ENCODE data around the gene CRABP2. TPM values are rescaled to one million over a fixed set of nuclear protein-coding genes. Genes with fewer than 3 reads are reported as not detected.

The CRABP2 gene
- total RNA-seq, 2 experiments from 2014 or later, result 0.68 to 0.80 TPM

DNA sequence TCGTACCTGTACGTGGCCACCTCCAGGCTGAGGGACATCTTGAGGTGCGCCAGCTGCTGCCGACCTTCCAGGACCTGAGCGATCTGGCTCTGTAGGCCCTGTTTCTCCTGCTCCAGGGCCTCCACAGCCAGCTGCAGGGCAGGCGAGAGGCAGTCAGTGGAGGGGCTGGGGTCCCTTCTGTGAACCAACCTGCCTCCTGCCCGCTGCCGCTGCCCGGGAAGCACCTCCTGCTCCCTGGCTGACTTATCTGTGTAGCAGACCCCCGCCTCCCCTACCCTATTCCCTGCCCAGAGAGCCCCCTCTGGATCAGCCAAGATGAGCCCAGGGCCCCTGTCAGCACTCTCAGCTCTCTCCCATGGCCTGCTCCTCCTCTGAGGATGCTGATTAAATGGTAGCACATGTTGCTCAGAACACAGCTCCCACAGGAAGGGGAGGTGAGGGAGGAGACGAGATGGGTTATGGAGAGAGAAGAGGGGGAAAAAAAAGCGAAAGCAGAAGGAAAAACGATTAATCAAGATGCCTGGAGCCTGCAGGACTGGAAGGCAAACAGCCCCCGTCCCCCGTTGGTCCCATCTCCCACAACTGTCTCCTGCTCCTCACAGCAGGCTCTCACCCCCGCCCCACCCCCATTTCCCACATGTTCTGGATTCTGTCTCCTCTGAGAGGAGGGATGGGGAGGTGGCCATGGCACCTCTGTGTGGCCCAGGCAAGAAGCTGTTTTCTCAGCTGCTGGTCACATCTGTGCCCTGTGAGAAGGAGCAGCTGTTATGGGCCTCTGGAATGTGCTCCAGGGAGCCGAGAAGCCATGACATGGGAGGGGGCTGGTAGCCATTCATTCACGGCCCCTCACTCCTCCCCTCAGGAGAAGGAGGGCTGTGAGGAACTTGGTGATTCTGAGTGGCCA lies 29.9 kb downstream of the CRABP2 start:
- ATAC-seq (ENCODE audit: low read depth) (no peak), DNase-seq (no peak)
- Mint-ChIP-seq H3K4me1 (peaks cover 6% of the 10 kb centered on the region), H3K9me3 (no peaks in the 10 kb centered on the region), H3K36me3 (no peaks in the 10 kb centered on the region), H3K27me3 (peaks cover 72% of the 10 kb centered on the region), H3K4me3 (no peak overlapping the region), H3K27ac (no peak overlapping the region)
- POLR2A ChIA-PET, result interaction anchor here (1.0 to 1.3 kb wide), 2 partner anchors 31 to 51 kb away, joined by 3 read pairs; no protein-coding TSS in a partner anchor

DNA sequence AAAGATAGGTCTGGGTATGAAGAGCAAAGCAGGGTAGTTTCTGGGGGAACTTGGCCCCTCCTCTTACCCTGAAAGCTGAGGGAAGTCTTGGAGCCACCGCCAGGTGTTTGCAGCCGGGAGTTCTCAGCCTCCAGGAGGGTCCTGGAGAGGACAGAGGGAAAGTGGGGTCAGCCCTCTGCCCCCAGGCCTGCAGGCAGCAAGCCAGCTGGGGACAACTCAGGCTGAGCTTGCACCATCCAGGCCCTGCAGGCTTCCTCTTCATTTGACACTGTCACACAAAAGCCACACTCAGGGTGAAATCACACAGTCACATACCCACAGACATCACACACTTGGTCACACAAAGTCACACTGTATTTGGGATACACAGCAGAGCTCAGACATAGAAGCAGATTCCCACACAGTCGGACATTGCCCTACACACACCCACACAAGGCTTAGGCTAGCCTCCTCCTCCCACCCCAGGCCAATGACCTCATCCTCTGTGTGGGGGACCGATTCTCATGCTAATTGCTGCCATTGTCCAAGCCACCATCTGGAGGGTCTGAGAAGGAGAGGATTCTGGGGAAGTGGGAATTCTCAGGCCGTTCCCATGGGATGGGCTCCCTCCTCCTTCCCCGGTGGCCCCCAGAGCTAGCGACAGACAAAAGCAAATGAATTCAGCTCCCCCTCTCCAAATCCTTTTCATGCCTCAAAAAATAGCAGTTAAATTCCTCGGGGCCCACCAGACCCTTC lies 31.8 kb downstream of the CRABP2 start:
- DNase-seq (no peak), ATAC-seq (ENCODE audit: low read depth) (no peak)
- Mint-ChIP-seq H3K27me3 (peaks cover 54% of the 10 kb centered on the region), H3K4me3 (no peak overlapping the region), H3K27ac (no peak overlapping the region), H3K4me1 (peaks cover 6% of the 10 kb centered on the region), H3K9me3 (no peaks in the 10 kb centered on the region), H3K36me3 (no peaks in the 10 kb centered on the region)
- POLR2A ChIA-PET, result no interaction called here

DNA sequence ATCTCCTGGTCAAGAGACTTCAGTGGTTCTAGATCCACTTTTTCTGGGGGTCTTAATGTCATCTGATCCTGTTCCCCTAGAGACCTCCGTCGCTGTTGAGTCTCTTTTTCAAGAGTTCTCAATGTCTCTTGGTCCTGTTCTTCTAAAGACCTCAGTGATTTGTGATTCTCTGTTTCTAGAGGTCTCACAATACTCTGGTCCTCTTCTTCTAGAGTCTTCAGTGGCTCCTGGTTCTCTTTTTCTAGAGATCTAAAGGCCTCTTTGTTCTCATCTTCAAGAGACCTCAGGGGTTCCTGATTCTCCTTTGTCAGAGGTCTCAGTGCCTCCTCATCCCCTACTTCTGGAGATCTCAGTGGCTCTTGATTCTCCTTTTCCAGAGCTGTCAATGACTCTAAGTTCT lies 33.6 kb downstream of the CRABP2 start:
- Mint-ChIP-seq H3K4me3 (no peak overlapping the region), H3K27ac (no peak overlapping the region), H3K9me3 (no peaks in the 10 kb centered on the region), H3K27me3 (peaks cover 42% of the 10 kb centered on the region), H3K36me3 (no peaks in the 10 kb centered on the region), H3K4me1 (no peaks in the 10 kb centered on the region)
- POLR2A ChIA-PET, result interaction anchor here (1.0 kb wide), 1 partner anchor 10 kb away, joined by 3 read pairs; no protein-coding TSS in a partner anchor
- ATAC-seq (ENCODE audit: low read depth), result no peak
- DNase-seq, result no peak

DNA sequence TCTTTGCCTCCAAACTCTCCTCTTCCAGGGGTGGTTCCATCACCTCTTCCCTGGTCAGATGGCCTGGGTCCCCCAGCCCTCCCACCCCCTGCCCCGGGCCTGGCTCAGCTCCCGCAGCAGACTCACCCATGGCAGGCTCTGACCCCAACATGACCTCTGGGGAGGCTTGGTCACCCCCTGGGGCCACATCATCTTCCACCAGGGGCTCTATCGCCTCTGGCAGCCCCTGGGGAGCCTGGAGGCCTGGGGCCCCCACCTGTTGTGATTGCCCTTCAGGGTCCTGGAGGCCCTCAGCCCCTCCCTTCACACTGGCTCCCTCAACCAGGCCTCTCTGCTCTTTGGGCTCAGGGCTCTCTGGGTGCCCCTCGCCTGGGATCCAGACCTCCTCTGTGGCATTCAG lies 34.6 kb downstream of the CRABP2 start:
- ATAC-seq (ENCODE audit: low read depth), result no peak
- POLR2A ChIA-PET, result no interaction called here
- no peaks in the 10 kb centered on the region for H3K4me1 Mint-ChIP-seq
- DNase-seq, result no peak
- no peaks in the 10 kb centered on the region for H3K9me3 Mint-ChIP-seq
- H3K36me3 Mint-ChIP-seq, result no peaks in the 10 kb centered on the region
- no peak overlapping the region for H3K27ac Mint-ChIP-seq
- no peak overlapping the region for H3K4me3 Mint-ChIP-seq
- H3K27me3 Mint-ChIP-seq, result peaks cover 41% of the 10 kb centered on the region

DNA sequence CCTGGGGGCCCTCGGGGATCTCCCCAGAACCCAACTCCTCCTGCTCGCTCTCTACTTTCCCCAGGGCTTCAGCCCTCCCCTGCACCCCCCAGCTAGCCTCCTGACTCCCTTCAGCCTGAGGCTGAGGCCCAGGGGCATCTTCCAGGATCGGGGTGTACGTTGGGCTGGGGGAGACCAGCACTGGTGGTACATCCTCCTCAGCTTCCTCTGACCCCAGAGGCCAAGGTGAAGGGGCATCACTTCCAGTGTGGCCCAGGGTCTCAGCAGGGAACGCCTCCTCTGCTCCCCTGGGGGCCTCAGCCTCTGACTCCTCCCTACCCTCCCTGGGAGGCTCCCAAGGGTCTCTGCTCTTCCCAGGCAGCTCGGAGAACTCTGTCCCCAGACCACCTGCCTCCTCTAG lies 35.0 kb downstream of the CRABP2 start:
- Mint-ChIP-seq H3K27me3 (peaks cover 41% of the 10 kb centered on the region), H3K4me1 (no peaks in the 10 kb centered on the region), H3K36me3 (no peaks in the 10 kb centered on the region), H3K4me3 (no peak overlapping the region), H3K27ac (no peak overlapping the region), H3K9me3 (no peaks in the 10 kb centered on the region)
- no peak for ATAC-seq (ENCODE audit: low read depth)
- DNase-seq, result no peak
- POLR2A ChIA-PET, result no interaction called here

DNA sequence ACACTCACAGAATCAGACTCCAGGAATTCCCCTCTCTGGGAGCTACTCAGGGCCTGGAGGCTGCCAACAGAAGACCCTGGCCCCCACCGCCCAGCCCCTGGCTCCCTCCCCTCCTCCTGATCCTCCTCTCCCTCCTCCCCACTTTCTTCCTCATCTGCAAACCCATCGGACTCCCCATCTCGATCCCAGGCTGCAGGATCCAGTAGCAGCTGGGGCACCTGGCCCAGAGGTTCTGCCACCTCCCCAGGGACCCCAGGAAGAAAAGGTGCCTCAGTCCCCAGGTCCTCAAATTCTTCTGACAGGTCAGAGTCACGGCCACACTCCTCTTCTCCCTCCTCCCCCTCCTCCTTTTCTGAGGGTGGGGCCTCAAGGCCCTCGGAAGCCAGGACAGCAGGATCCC lies 35.6 kb downstream of the CRABP2 start:
- POLR2A ChIA-PET, result no interaction called here
- Mint-ChIP-seq H3K4me3 (no peak overlapping the region), H3K27ac (no peak overlapping the region), H3K4me1 (no peaks in the 10 kb centered on the region), H3K36me3 (no peaks in the 10 kb centered on the region), H3K9me3 (no peaks in the 10 kb centered on the region), H3K27me3 (peaks cover 41% of the 10 kb centered on the region)
- DNase-seq (no peak), ATAC-seq (ENCODE audit: low read depth) (no peak)

DNA sequence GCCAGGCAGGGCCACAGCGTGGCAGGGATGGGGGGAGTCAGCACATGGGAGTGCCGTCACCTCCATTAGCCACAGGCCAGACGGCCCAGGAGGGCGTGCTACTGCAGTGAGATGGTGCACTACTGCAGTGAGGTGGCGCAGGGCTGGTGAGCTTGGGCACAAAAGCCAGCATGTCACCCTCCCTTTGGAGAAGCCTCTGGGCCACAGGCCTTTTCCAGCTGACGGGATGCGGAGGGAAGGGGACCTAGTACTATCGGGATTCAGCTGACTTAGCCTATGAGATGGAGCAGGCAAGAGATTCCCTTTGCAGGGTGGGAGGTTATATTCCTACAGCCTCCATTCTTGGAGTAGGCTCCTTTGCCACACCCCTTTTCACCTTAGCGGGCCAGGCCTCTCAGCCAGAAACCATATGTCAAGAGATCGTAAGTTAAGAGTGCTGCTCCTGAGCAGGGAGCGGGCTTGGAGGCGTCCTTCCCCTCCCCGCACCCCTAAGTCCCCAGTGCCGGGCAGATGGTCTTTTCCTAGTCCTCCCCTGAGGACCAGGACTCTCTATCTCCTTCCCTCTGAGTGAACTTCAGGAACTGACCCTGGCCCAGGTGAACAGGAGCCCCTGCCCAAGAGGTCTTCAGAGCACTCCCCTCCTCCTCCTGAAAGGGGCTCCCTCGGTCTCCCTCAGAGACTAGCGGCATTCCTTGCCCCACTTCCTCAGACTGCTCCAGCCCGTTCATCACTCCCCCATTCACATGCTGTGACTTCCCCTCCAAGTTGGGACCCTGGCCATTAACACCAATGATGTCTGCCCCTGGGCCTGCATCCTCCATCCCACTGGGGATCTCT lies 36.4 kb downstream of the CRABP2 start:
- Mint-ChIP-seq H3K4me3 (no peak overlapping the region), H3K9me3 (no peaks in the 10 kb centered on the region), H3K27me3 (peaks cover 36% of the 10 kb centered on the region), H3K27ac (no peak overlapping the region), H3K36me3 (no peaks in the 10 kb centered on the region), H3K4me1 (peaks cover 2% of the 10 kb centered on the region)
- POLR2A ChIA-PET, result no interaction called here
- DNase-seq, result no peak
- no peak for ATAC-seq (ENCODE audit: low read depth)

DNA sequence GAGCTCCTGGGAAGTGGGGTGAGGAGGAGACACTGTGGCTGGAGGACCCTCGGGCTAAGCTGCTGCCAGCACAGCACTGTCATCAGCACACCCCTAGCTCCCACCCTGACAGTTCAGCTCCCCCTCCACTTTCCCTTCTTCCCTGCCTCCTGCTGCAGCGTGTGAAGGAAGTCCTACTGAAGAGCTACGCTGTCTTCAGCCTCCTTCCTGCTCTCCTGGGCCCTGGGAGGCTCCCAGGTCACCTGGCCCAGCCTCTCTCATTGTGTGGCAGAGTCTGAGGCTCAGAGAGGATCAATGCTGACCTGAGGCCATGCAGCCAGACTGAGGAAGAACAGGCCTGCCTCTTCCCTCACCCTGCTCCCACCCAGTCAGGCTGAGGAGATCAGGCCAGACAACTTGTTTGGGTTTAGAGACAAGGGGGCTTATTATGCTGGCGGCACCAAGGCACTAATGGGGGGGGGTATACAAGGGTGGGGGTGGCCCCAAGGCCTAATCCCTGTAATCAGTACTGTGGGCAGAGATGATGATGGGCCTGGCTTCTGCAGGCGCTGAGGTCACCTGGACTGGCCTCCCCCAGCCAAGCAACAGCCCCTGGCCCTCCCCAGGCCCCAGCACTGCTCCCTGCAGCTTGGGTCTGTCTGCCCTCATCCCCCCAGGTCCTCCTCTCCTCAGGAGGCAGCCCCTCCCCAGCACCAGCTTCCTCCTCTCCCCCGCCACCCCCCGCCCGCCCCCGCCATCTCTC lies 37.2 kb downstream of the CRABP2 start:
- peaks cover 42% of the 10 kb centered on the region for H3K27me3 Mint-ChIP-seq
- ATAC-seq (ENCODE audit: low read depth) (no peak), DNase-seq (no peak)
- H3K4me3 Mint-ChIP-seq, result no peak overlapping the region
- peaks cover 6% of the 10 kb centered on the region for H3K4me1 Mint-ChIP-seq
- no peaks in the 10 kb centered on the region for H3K9me3 Mint-ChIP-seq
- no peak overlapping the region for H3K27ac Mint-ChIP-seq
- POLR2A ChIA-PET, result no interaction called here
- no peaks in the 10 kb centered on the region for H3K36me3 Mint-ChIP-seq

DNA sequence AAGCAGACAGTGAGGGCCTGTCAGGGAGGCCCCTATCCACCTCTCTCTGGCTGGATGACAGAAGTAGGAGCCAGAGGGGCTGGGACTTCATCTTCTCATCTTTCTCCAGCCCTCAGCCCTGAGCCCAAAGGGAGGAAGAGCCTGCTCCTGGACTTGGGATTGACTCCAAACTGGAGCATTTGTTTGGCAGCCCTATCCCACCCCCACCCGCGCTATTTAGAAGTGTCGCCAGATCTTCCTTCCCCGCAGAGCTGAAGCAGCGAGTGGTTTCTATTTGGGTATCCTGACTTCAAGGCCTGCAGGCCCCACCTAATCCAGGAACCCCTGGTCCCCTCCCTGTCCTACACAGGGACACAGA lies 37.8 kb downstream of the CRABP2 start:
- H3K36me3 Mint-ChIP-seq, result no peaks in the 10 kb centered on the region
- no peak overlapping the region for H3K4me3 Mint-ChIP-seq
- H3K4me1 Mint-ChIP-seq, result peaks cover 11% of the 10 kb centered on the region
- POLR2A ChIA-PET, result no interaction called here
- no peaks in the 10 kb centered on the region for H3K9me3 Mint-ChIP-seq
- H3K27ac Mint-ChIP-seq, result no peak overlapping the region
- H3K27me3 Mint-ChIP-seq, result peaks cover 38% of the 10 kb centered on the region
- ATAC-seq (ENCODE audit: low read depth), result no peak
- DNase-seq, result no peak

DNA sequence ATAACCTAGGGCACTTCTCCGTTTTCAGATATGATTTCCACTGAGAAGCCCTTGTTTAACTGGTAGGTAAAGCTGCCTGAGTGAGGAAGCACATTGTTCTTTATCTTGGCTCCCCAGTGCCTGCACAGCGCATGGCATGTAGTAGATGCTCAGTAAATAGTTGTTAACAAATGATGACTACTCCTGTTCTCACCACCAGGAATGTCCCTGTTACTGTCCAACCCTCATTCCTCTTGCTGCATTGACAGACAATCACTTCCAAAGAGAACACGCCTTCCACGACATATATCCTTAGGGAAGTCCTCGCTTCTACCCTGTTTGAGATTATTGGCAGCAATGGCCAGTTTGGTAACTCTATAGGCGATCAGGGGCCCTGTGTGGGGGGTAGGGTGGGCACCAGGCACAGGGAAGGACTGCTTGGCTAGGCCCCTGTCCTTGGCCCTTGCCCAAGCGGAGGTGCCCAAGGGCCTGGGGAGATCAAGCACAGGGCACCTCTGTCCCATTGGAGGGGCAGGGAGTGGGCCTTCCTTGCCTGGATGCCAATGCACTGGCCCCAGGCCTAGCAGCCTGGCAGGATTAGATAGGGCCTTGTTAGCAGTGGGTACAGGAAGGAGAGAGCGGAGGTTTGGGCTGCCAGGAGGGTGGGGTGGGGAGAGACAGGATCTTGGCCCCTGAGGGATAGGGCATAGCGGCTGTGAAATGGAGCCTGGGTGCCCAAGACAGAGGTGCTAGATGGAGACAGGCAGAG lies 38.3 kb downstream of the CRABP2 start:
- H3K9me3 Mint-ChIP-seq, result no peaks in the 10 kb centered on the region
- no peak for DNase-seq
- ATAC-seq (ENCODE audit: low read depth), result no peak
- POLR2A ChIA-PET, result no interaction called here
- no peak overlapping the region for H3K4me3 Mint-ChIP-seq
- H3K27me3 Mint-ChIP-seq, result peaks cover 32% of the 10 kb centered on the region
- peak overlapping the region; percentile 16 for H3K27ac Mint-ChIP-seq
- H3K4me1 Mint-ChIP-seq, result peaks cover 16% of the 10 kb centered on the region
- H3K36me3 Mint-ChIP-seq, result no peaks in the 10 kb centered on the region

DNA sequence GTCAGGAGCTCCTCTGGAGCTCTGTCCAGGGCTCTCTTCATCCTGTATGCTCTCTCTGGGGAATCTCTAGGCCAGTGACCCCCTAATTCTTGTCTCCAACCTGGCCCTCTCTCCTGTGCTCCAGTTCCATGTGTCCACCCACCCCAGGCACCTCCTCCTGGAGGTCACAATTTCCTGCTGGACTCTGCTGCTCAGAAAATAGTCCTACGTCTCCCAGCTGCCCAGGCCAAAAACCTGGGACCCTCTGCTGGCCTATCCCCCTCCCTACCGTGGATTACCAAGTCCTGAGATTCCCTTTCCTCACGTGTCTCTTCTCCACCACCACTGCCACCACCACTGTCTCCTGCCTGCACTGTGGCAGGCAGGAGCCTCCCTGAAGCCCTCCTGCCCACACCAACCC lies 39.8 kb downstream of the CRABP2 start:
- peaks cover 21% of the 10 kb centered on the region for H3K27me3 Mint-ChIP-seq
- no peaks in the 10 kb centered on the region for H3K9me3 Mint-ChIP-seq
- no peaks in the 10 kb centered on the region for H3K36me3 Mint-ChIP-seq
- H3K27ac Mint-ChIP-seq, result no peak overlapping the region
- no peak for ATAC-seq (ENCODE audit: low read depth)
- H3K4me1 Mint-ChIP-seq, result peaks cover 31% of the 10 kb centered on the region
- POLR2A ChIA-PET, result no interaction called here
- no peak overlapping the region for H3K4me3 Mint-ChIP-seq
- no peak for DNase-seq

DNA sequence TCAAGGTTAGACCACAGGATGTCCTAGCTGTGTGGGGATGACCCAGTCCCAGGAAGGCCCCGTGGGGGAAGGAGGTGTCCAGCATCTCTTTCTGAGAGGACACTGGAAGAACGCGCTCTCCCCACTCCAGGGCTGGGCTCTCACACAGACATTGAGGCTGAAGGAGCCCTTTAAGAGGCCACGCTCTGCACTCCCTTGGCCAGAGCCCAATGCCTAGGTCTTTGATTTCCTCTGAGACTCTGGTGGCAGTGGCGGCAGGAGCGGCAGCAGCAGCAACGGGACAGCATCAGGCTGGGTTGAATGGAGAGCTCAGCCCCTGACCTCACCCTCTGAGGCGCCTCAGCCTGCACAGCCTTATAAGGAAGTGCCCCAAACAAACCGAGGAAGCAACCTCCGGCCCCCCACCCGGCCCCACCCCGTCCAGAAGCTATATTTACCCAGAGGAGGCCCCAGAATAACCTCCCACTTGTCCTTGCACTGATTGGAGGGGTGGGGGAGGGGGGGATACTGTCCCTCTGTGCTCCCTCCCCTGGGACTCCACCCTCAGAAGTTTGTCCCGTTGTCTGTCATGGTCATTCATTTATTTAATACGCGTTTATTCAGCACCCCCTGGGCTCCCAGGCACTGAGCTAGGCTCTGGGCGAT lies 40.5 kb downstream of the CRABP2 start:
- Mint-ChIP-seq H3K9me3 (no peaks in the 10 kb centered on the region), H3K4me3 (no peak overlapping the region), H3K4me1 (peaks cover 36% of the 10 kb centered on the region), H3K27ac (no peak overlapping the region), H3K36me3 (no peaks in the 10 kb centered on the region), H3K27me3 (peaks cover 21% of the 10 kb centered on the region)
- POLR2A ChIA-PET, result no interaction called here
- ATAC-seq (ENCODE audit: low read depth) (no peak), DNase-seq (no peak)

All from activated naive CD8-positive, alpha-beta T cell treated with anti-CD3 and anti-CD28 coated beads, Interleukin-2, amount 10 ng/mL, durations not matched to agents 7 days and 5 days (primary cell).